ENCODE results near the gene WNT3A.

- TF ChIP-seq EZH2 (IDR thresholded peaks at IDR 0.05; ENCODE audit: low read depth, unreplicated experiment) (no peak), CTCF (conservative IDR thresholded peaks at IDR 0.05; ENCODE audit: low read depth in 2 of 2) (no peak), ZNF331 (CRISPR knock-in tag; IDR thresholded peaks at IDR 0.05; ENCODE audit: low read depth) (no peak), REST (IDR thresholded peaks at IDR 0.05; ENCODE audit: unreplicated experiment) (no peak), ZNF462 (CRISPR knock-in tag; IDR thresholded peaks at IDR 0.05) (no peak), EZH2phosphoT487 (IDR thresholded peaks at IDR 0.05; ENCODE audit: unreplicated experiment) (no peak), POLR2AphosphoS5 (IDR thresholded peaks at IDR 0.05; ENCODE audit: low read depth) (no peak), JUNB (IDR thresholded peaks at IDR 0.05; ENCODE audit: unreplicated experiment) (no peak), CREB1 (CRISPR knock-in tag; IDR thresholded peaks at IDR 0.05; ENCODE audit: low read depth) (no peak)
Observed at GRCh38 chr1:228045405-228045804, 38.6 kb downstream of the WNT3A start.

All from GM23338 (cell line).